Prostate gland (tissue), 2 donors: ENCODE data around the gene HDDC3. TPM values are rescaled to one million over a fixed set of nuclear protein-coding genes. Genes with fewer than 3 reads are reported as not detected.

ENCODE experiments used
- DNase-seq: peaks from one replicate; pipeline ENCODE4 v3.0.0-alpha.2; 2019; ENCODE audit warnings: low spot score
- H3K27ac ChIP-seq, 2 donors: fragments of 200-600 bp; sonication (generic); 2 replicates each; pipeline ENCODE4 v1.5.1; 2017 to 2019
- H3K27me3 ChIP-seq: fragments of 200-600 bp; sonication (generic); replicated peaks from 2 replicates; pipeline ENCODE4 v1.5.1; 2019; ENCODE audit not compliant: insufficient read depth
- H3K36me3 ChIP-seq, 2 donors: fragments of 200-600 bp; sonication (generic); 1 replicate in 1 of 2; 2 replicates in 1 of 2; pipeline versions ENCODE4 v1.5.1 to v1.8.1; 2017 to 2019
- H3K4me1 ChIP-seq: fragments of 200-600 bp; sonication (generic); replicated peaks from 2 replicates; pipeline ENCODE4 v1.5.1; 2019
- H3K4me3 ChIP-seq, 2 donors: fragments of 200-600 bp; sonication (generic); 2 replicates each; pipeline ENCODE4 v1.5.1; 2017 to 2019
- H3K9me3 ChIP-seq: fragments of 200-600 bp; sonication (generic); 2 replicates; pipeline ENCODE4 v1.5.1; 2017
- POLR2A ChIP-seq: fragments of 450-650 bp; IDR thresholded peaks from one replicate; pipeline ENCODE4 v1.6.1; 2016; ENCODE audit warnings: antibody characterized with exemption, mild to moderate bottlenecking
- POLR2AphosphoS5 ChIP-seq: sonication (generic); formaldehyde crosslinking; IDR thresholded peaks from one replicate; pipeline ENCODE4 v1.6.1; 2017; ENCODE audit warnings: antibody characterized with exemption
- WGBS: methylation state at CpG from one replicate; pipeline ENCODE4 v1.1.5; 2018; 5-methylcytosine and 5-hydroxymethylcytosine counted together
- intact Hi-C: fragments of 100-400 bp; cut with DNase I; formaldehyde crosslinking; loops from one replicate; pipeline ENCODE4 v1.14.2; 2022
- total RNA-seq, 2 donors: library from RNA; depleted of rRNA; stranded (reverse); fragments of >200 nt; gene quantifications; one replicate each; pipeline ENCODE4 v1.1.0, GENCODE V29; 2016
- TF ChIP-seq, protein P1 (sequence below), 4 experiments: fragments of 200-600 bp in 2 of 4; fragments of 450-650 bp in 2 of 4; sonication (generic) in 2 of 4; IDR thresholded peaks; 1 replicate in 3 of 4; 2 replicates in 1 of 4; pipeline ENCODE4 v1.5.1; 2016 to 2019; ENCODE audit warnings: antibody characterized with exemption in 4 of 4, mild to moderate bottlenecking in 2 of 4, moderate library complexity in 2 of 4

HDDC3 gene
- total RNA-seq, 2 donors from 2014 or later = 16.2 to 30.6 TPM

DNA sequence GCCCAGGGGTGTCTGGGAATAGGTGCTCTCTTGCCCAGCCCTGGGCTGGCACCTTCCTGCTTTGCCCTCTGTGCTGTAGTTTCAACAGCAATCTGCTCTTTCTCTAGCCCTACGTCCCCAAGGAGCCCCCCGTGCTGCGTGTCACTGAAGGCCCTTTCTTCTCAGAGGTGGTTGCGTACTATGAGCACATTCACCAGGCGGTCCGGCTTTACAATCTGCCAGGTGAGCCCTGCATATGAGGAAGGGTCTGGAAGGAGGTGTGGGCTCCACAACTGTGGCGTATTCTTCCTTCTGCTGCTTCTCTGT, 19.6 kb downstream of the HDDC3 start:
- H3K36me3 ChIP-seq = peaks cover 29 to 49% of the 10 kb centered on the region in 2 donors

DNA sequence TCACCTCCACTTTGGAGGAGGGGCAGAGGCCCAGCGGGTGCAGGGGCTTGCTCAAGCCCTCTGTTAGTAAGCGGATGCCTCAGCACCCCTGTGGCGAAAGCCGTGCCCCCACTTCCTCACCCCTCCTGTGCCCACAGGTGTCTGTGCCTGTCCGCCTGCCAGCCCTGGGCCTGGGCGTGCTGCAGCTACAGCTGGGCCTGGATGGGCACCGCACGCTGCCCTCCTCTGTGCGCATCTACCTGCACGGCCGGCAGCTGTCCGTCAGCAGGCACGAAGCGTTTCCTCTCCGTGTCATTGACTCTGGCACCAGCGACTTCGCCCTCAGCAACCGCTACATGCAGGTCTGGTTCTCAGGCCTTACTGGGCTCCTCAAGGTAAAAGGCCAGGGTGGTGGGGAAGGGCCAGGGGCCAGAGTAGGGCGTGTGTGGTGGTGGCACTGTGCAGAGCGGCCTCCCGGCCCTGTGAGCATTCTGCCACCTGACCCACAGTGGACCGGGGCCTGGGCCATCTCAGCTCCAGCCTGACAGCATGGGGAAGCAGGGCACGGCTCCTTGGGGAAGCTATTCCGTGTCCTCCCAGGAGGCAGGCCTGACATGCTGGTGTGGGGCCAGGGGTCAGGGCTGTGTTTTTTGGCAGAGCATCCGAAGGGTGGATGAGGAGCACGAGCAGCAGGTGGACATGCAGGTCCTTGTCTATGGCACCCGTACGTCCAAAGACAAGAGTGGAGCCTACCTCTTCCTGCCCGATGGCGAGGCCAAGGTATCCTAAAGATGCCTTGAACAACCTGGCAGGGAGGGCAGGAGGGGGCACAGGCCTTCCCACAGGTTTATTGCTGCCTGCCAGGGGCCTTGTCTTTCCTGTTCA, 20.2 kb downstream of the HDDC3 start:
- DNase-seq = no peak
- intact Hi-C loops = no loop called here
- Histone ChIP-seq H3K4me1 (no peaks in the 10 kb centered on the region), H3K36me3 (peaks cover 25 to 53% of the 10 kb centered on the region in 2 donors), H3K4me3 (no peak overlapping the region), H3K27me3 (no peaks in the 10 kb centered on the region), H3K9me3 (no peaks in the 10 kb centered on the region), H3K27ac (no peak overlapping the region)
- WGBS = 91% methylated on average over 30 of the region's 30 CpGs
- TF ChIP-seq, protein P1, sequence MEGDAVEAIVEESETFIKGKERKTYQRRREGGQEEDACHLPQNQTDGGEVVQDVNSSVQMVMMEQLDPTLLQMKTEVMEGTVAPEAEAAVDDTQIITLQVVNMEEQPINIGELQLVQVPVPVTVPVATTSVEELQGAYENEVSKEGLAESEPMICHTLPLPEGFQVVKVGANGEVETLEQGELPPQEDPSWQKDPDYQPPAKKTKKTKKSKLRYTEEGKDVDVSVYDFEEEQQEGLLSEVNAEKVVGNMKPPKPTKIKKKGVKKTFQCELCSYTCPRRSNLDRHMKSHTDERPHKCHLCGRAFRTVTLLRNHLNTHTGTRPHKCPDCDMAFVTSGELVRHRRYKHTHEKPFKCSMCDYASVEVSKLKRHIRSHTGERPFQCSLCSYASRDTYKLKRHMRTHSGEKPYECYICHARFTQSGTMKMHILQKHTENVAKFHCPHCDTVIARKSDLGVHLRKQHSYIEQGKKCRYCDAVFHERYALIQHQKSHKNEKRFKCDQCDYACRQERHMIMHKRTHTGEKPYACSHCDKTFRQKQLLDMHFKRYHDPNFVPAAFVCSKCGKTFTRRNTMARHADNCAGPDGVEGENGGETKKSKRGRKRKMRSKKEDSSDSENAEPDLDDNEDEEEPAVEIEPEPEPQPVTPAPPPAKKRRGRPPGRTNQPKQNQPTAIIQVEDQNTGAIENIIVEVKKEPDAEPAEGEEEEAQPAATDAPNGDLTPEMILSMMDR (IDR thresholded peaks at IDR 0.05) = no peak
- no peak for TF ChIP-seq POLR2A
- TF ChIP-seq POLR2AphosphoS5 = no peak

More for the DNA sequence above, 19.6 kb downstream of the HDDC3 start:
- TF ChIP-seq POLR2A = no peak
- TF ChIP-seq POLR2AphosphoS5 = no peak
- TF ChIP-seq, protein P1 (IDR thresholded peaks at IDR 0.05) = no peak
- H3K4me3 ChIP-seq = no peak overlapping the region
- DNase-seq = no peak
- intact Hi-C loops = no loop called here
- no peaks in the 10 kb centered on the region for H3K27me3 ChIP-seq
- WGBS = 96% methylated on average over 7 of the region's 7 CpGs
- no peak overlapping the region for H3K27ac ChIP-seq
- H3K9me3 ChIP-seq = no peaks in the 10 kb centered on the region
- no peaks in the 10 kb centered on the region for H3K4me1 ChIP-seq

DNA sequence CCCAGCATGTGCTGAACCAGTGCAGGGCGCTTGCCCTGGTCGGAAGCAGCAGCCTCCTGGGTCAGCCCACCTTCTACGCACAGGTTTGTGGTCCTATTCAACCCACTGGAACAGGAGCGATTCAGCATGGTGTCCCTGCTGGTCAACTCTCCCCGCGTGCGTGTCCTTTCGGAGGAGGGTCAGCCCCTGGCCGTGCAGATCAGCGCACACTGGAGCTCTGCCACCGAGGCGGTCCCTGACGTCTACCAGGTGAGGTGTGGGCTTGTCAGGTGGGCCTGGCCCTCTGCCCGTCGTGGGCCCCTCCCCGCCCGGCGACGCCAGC, 21.1 kb downstream of the HDDC3 start:
- Histone ChIP-seq H3K9me3 (no peaks in the 10 kb centered on the region), H3K4me3 (no peak overlapping the region), H3K36me3 (peaks cover 32 to 48% of the 10 kb centered on the region in 2 donors), H3K27ac (no peak overlapping the region), H3K27me3 (no peaks in the 10 kb centered on the region), H3K4me1 (no peaks in the 10 kb centered on the region)
- DNase-seq = no peak
- TF ChIP-seq, protein P1 (IDR thresholded peaks at IDR 0.05) = no peak
- no peak for TF ChIP-seq POLR2A
- no peak for TF ChIP-seq POLR2AphosphoS5
- intact Hi-C loops = no loop called here
- WGBS = 88% methylated on average over 19 of the region's 19 CpGs

DNA sequence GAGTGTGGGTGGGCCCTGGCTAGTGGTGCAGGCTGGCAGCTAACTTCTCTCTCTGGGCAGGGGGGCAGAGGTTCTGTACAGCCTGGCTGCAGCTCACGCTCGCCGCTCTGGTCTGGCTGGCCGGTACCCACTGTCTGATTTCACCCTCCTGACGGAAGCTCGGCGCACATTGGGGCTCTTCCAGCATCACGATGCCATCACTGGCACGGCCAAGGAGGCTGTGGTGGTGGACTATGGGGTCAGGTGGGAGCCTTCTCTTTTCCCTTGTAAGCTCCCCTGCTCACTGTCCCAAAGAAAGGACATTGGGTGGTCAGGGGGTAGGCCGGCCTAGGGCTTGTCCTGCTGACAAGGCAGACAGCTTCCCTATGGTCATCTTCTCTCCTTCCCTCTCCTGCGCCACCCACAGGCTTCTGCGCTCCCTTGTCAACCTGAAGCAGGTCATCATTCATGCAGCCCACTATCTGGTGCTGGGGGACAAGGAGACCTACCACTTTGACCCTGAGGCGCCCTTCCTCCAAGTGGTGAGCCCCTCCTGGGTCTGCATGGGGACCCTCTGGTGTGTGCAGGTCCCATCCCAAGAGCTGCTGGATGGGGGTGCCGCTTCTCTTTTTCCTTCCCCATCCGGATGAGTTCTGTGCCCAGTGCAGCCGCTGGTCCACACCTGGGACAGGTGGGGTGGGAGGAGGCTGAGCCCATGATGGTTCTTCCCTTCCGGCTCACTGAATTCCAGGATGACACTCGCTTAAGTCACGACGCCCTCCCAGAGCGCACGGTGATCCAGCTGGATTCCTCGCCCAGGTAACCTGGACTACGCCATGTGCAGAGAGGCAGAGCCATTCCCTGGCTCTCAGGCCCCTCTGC, 21.7 kb downstream of the HDDC3 start:
- TF ChIP-seq, protein P1 (IDR thresholded peaks at IDR 0.05) = no peak
- TF ChIP-seq POLR2AphosphoS5 = no peak
- no peak for TF ChIP-seq POLR2A
- Histone ChIP-seq H3K36me3 (peaks cover 32 to 42% of the 10 kb centered on the region in 2 donors), H3K9me3 (no peaks in the 10 kb centered on the region), H3K4me3 (no peak overlapping the region), H3K27me3 (no peaks in the 10 kb centered on the region), H3K27ac (no peak overlapping the region), H3K4me1 (no peaks in the 10 kb centered on the region)
- intact Hi-C loops = no loop called here
- DNase-seq = no peak
- 94% methylated on average over 24 of the region's 24 CpGs for WGBS
